ENCODE data around the gene MAST4.

DNA sequence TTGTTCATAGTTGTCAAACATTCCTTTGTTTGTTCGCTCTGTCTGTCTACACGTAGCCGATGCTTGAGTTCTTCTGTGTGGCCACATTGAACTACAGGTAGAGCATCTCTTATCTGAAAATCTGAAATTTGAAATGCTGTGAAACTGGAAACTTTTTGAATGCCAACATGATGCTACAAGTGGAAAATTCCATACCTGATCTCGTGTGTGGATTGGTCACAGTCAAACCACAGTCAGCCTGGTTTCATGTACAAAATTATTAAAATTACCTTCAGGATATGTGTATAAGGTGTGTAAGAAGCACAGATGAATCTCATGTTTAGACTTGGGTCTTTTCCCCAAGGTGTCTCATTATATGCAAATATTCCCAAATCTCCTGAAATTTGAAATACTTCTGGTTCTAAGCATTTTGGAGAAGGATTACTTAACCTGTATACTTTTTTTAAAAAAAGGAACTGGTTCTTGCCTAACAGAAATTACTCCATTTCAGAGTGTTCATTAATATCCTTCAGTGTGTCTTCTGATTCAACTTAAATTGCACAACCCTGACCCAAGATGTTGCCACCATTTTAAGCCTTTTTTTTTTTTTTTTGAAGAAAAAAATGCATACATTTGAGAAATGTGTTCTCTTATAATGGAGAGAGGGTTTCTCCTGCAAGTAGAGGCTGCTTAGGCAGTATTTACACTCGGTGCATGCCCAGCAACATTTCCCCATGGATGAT, 254.3 kb downstream of the MAST4 start:
- TF ChIP-seq, protein P1, sequence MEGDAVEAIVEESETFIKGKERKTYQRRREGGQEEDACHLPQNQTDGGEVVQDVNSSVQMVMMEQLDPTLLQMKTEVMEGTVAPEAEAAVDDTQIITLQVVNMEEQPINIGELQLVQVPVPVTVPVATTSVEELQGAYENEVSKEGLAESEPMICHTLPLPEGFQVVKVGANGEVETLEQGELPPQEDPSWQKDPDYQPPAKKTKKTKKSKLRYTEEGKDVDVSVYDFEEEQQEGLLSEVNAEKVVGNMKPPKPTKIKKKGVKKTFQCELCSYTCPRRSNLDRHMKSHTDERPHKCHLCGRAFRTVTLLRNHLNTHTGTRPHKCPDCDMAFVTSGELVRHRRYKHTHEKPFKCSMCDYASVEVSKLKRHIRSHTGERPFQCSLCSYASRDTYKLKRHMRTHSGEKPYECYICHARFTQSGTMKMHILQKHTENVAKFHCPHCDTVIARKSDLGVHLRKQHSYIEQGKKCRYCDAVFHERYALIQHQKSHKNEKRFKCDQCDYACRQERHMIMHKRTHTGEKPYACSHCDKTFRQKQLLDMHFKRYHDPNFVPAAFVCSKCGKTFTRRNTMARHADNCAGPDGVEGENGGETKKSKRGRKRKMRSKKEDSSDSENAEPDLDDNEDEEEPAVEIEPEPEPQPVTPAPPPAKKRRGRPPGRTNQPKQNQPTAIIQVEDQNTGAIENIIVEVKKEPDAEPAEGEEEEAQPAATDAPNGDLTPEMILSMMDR (conservative IDR thresholded peaks at IDR 0.05; ENCODE audit: low read depth, low read length): no peak
- TF ChIP-seq FOS (IDR thresholded peaks at IDR 0.05; ENCODE audit: low read depth, low read length): no peak
- peak; percentile 48; the same call in 1 of the 2 replicates for TF ChIP-seq CEBPB (IDR thresholded peaks at IDR 0.05; ENCODE audit: low read depth, low read length)
- no peak for TF ChIP-seq POLR2A (IDR thresholded peaks at IDR 0.05; ENCODE audit: low read depth, low read length)
- TF ChIP-seq MAZ (IDR thresholded peaks at IDR 0.05; ENCODE audit: borderline replicate concordance, low read depth, low read length): no peak
- no peak for TF ChIP-seq RAD21 (IDR thresholded peaks at IDR 0.05; ENCODE audit: low read length)
- TF ChIP-seq MAFK (IDR thresholded peaks at IDR 0.05; ENCODE audit: low read depth, low read length): no peak
- TF ChIP-seq, protein P2, sequence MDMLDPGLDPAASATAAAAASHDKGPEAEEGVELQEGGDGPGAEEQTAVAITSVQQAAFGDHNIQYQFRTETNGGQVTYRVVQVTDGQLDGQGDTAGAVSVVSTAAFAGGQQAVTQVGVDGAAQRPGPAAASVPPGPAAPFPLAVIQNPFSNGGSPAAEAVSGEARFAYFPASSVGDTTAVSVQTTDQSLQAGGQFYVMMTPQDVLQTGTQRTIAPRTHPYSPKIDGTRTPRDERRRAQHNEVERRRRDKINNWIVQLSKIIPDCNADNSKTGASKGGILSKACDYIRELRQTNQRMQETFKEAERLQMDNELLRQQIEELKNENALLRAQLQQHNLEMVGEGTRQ (IDR thresholded peaks at IDR 0.05; ENCODE audit: low read depth, low read length): no peak
- no peak for TF ChIP-seq SMC3 (IDR thresholded peaks at IDR 0.05; ENCODE audit: low read depth, low read length)
- no peak for TF ChIP-seq RFX5 (IDR thresholded peaks at IDR 0.05; ENCODE audit: low read depth, low read length)
- no peak for TF ChIP-seq RCOR1 (IDR thresholded peaks at IDR 0.05; ENCODE audit: insufficient replicate concordance, low read length)
- TF ChIP-seq, protein P3, sequence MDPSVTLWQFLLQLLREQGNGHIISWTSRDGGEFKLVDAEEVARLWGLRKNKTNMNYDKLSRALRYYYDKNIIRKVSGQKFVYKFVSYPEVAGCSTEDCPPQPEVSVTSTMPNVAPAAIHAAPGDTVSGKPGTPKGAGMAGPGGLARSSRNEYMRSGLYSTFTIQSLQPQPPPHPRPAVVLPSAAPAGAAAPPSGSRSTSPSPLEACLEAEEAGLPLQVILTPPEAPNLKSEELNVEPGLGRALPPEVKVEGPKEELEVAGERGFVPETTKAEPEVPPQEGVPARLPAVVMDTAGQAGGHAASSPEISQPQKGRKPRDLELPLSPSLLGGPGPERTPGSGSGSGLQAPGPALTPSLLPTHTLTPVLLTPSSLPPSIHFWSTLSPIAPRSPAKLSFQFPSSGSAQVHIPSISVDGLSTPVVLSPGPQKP (IDR thresholded peaks at IDR 0.05; ENCODE audit: borderline replicate concordance, low read depth, low read length): no peak
- no peak for TF ChIP-seq NFE2L2 (IDR thresholded peaks at IDR 0.05; ENCODE audit: low read depth, low read length)
- TF ChIP-seq BHLHE40 (IDR thresholded peaks at IDR 0.05; ENCODE audit: low read depth, low read length): no peak

All from IMR-90 (cell line).